ENCODE data around the gene MX2.

The MX2 gene

GRCh38 chr21:41387042-41387819 is 25.4 kb downstream of the MX2 start:
- TF ChIP-seq CTCF (IDR thresholded peaks at IDR 0.05; ENCODE audit: low read depth, low read length, missing control alignments), result no peak
- no peak for DNase-seq (ENCODE audit: extremely low read depth, low read depth)
- H3K4me3 ChIP-seq (replicated peaks; ENCODE audit: low read depth, low read length), result no peak overlapping the region

- no peak for TF ChIP-seq CTCF (IDR thresholded peaks at IDR 0.05; ENCODE audit: low read depth, low read length, missing control alignments)
Measured at GRCh38 chr21:41387824-41388223, 26.0 kb downstream of the MX2 start.

GRCh38 chr21:41388259-41388658 is 26.4 kb downstream of the MX2 start:
- H3K4me3 ChIP-seq (replicated peaks; ENCODE audit: low read depth, low read length), result no peak overlapping the region
- TF ChIP-seq CTCF (IDR thresholded peaks at IDR 0.05; ENCODE audit: low read depth, low read length, missing control alignments), result no peak
- no peak for DNase-seq (ENCODE audit: extremely low read depth, low read depth)

More at GRCh38 chr21:41387824-41388223, 26.0 kb downstream of the MX2 start:
- H3K4me3 ChIP-seq (replicated peaks; ENCODE audit: low read depth, low read length), result no peak overlapping the region
- no peak for DNase-seq (ENCODE audit: extremely low read depth, low read depth)

GRCh38 chr21:41390043-41390639 is 28.3 kb downstream of the MX2 start:
- no peak for TF ChIP-seq CTCF (IDR thresholded peaks at IDR 0.05; ENCODE audit: low read depth, low read length, missing control alignments)
- H3K4me3 ChIP-seq (replicated peaks; ENCODE audit: low read depth, low read length), result no peak overlapping the region
- DNase-seq (ENCODE audit: extremely low read depth, low read depth), result no peak

GRCh38 chr21:41393876-41394465 is 32.1 kb downstream of the MX2 start:
- no peak for TF ChIP-seq CTCF (IDR thresholded peaks at IDR 0.05; ENCODE audit: low read depth, low read length, missing control alignments)
- DNase-seq (ENCODE audit: extremely low read depth, low read depth), result no peak
- H3K4me3 ChIP-seq (replicated peaks; ENCODE audit: low read depth, low read length), result no peak overlapping the region

GRCh38 chr21:41396558-41397075 is 34.8 kb downstream of the MX2 start:
- DNase-seq (ENCODE audit: extremely low read depth, low read depth), result no peak
- H3K4me3 ChIP-seq (replicated peaks; ENCODE audit: low read depth, low read length), result no peak overlapping the region
- TF ChIP-seq CTCF (IDR thresholded peaks at IDR 0.05; ENCODE audit: low read depth, low read length, missing control alignments), result no peak
